Endometrial microvascular endothelial cells (primary cell): ENCODE measurements around the gene SEC62. TPM values are rescaled to one million over a fixed set of nuclear protein-coding genes. Genes with fewer than 3 reads are reported as not detected.
"Not testable (repeated sequence)": the region's sequence is repeated elsewhere in the genome, so short reads cannot be mapped to it uniquely, and the experiment has no call there.

Experiments
- in situ Hi-C: cut with HindIII; loops from 2 replicates; pipeline ENCODE4 v1.10.0; 2017; ENCODE audit warnings: low sequenced_read_pairs, low pct_unique_long_range_greater_than_20kb; ENCODE audit errors: inconsistent ontology term
- total RNA-seq: library from RNA; depleted of rRNA; stranded (reverse); fragments of >200 nt; gene quantifications from one replicate; pipeline ENCODE4 v1.2.3, GENCODE V29; 2015; ENCODE audit errors: inconsistent ontology term

The SEC62 gene
- total RNA-seq, 1 donor from 2014 or later: 24.9 TPM

DNA sequence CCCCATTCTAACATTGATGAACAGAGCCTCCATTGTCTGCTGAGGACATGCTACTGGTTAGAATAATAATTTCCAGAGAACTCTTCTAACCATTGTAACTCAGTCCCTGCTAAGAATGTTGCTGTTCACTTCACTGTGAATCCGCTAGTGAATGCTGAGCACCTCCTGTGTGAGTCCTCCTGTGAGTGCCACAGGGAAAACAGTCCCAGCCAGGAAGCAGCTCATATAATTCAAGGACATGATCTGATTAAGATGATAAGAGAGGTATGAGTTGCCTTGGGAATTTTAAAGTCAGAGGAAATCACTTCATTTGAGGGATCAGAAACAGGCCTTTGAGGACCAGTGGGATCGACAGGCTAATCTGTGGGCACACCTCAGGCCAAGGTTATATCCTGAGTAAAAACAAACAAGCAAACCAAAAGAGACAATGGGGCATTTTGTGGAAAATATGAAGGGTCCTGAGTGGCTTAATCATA, 37.3 kb downstream of the SEC62 start:
- in situ Hi-C loops: no loop called here

- in situ Hi-C loops: no loop called here
Measured at GRCh38 chr3:170007031-170007663, 40.5 kb downstream of the SEC62 start.

DNA sequence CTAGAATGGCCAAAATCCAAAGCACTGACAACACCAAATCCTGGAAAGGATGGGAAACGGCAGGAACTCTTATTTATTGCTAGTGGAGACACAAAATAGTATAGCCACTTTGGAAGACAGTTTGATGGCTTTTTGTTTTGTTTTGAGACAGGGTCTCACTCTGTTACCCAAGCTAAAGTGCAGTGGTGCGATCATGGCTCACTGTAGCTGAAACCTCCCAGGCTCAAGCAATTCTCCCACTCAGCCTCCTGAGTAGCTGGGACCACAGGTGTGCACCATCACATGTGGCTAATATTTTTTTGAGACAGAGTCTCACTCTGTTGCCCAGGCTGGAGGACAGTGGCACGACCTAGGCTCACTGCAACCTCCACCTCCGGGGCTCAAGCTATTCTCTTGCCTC, 43.9 kb downstream of the SEC62 start:
- in situ Hi-C loops: no loop called here

DNA sequence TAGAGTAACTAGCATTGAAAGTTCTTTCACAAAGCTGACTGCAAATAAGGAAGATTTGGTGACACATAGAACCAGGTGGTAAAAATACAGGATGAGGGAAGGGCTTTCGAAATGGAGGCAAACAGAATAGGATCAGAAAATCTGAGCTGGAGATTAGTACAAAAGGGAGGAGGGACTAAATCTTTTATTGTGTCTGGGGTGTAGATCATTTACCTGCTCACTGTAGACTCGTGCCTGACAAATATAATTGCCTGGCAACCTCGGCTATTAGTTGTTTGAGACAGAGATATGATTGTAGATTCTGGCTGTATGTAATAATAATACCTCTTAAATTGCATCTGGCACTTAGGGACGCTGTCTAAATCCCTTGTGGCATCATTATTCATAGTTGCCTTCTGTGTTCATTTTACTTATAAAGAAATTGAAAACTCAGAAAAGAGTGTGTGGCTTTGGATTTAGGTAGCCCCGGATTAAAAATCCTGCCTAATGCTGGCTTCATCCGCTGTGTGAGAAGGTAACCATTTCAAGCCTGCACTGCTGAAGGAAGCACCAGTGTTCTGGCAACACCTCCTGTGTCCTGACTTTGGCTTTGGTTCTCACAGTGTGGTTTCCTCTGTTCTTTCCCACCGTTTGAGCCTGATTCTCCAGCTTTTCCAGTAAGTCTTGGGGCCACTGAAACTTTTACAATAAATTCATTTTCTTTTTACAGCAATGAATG, 46.2 kb downstream of the SEC62 start:
- in situ Hi-C loops: no loop called here

DNA sequence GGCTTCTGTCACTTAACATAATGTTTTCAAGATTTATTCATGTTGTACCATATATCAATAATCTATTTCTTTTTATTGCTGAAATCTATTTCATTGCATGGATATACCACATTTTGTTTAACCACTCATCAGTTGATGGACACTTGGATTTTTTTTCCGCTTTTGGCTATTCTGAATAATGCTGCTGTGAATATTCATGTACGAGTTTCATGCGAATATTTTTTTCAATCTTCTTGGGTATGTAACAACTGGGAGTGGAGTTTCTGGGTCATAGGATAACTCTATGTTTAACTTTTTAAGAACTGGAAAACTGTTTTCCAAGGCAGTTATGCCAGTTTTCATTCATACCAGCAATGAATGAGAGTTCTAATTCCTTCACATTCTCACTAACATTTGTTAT, 49.5 kb downstream of the SEC62 start:
- in situ Hi-C loops: no loop called here

DNA sequence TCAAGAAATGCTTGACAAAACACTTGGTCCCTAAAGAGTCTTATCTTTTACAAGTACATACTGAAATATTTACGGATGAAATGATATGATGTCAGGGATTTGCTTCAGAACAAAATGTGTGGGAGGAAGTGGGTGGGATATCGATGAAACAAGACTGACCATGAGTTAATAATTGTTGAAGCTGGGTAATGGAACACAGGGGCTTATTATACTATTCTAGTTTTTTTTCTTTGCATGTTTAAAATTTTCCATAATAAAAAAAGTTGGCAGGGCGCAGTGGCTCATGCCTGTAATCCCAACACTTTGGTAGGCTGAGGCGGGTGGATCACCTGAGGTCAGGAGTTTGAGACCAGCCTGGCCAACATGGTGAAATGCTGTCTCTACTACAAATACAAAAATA, 52.7 kb downstream of the SEC62 start:
- in situ Hi-C loops: not testable (repeated sequence)

DNA sequence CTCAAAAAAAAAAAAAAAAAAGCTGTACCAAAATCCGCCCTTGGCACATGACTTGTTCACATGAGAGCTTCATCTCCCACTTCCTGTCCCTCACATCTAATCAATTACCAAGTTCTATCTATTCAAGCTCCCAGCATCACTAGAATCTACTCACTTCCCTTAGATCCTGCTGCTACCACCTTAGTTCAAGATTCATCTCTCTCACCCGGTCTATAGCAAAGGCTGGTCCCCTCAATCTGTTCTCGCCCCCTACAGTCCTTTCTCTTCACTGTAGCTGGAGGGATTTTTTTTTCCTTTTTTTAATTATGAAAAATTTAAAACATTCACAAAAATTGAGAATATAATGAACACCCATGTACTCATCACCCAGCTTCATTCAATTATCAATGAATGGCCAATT, 54.5 kb downstream of the SEC62 start:
- in situ Hi-C loops: no loop called here

- in situ Hi-C loops: no loop called here
Measured at GRCh38 chr3:170022336-170022735, 55.7 kb downstream of the SEC62 start.

- in situ Hi-C loops: no loop called here
Measured at GRCh38 chr3:170023165-170023564, 56.6 kb downstream of the SEC62 start.

DNA sequence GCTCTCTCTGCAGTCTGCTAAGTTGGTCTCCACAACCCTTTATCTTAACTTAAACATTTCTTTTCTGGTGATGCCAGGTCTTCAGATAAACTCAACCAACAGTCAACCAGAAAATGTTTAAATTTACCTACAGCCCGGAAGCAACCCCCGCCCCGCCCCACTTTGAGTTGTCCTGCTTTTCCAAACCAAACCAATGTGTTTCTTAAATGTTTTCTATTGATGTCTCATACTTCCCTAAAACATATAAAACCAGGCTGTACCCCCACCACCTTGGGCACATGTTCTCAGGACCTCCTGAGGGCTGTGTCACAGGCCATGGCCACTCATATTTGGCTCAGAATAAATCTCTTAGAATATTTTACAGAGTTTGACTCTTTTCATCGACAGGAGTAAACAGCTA, 58.0 kb downstream of the SEC62 start:
- in situ Hi-C loops: no loop called here

GRCh38 chr3:170027233-170028102, 60.9 kb downstream of the SEC62 start:
- in situ Hi-C loops: no loop called here

- in situ Hi-C loops: no loop called here
Measured at GRCh38 chr3:170033489-170033888, 66.9 kb downstream of the SEC62 start.

DNA sequence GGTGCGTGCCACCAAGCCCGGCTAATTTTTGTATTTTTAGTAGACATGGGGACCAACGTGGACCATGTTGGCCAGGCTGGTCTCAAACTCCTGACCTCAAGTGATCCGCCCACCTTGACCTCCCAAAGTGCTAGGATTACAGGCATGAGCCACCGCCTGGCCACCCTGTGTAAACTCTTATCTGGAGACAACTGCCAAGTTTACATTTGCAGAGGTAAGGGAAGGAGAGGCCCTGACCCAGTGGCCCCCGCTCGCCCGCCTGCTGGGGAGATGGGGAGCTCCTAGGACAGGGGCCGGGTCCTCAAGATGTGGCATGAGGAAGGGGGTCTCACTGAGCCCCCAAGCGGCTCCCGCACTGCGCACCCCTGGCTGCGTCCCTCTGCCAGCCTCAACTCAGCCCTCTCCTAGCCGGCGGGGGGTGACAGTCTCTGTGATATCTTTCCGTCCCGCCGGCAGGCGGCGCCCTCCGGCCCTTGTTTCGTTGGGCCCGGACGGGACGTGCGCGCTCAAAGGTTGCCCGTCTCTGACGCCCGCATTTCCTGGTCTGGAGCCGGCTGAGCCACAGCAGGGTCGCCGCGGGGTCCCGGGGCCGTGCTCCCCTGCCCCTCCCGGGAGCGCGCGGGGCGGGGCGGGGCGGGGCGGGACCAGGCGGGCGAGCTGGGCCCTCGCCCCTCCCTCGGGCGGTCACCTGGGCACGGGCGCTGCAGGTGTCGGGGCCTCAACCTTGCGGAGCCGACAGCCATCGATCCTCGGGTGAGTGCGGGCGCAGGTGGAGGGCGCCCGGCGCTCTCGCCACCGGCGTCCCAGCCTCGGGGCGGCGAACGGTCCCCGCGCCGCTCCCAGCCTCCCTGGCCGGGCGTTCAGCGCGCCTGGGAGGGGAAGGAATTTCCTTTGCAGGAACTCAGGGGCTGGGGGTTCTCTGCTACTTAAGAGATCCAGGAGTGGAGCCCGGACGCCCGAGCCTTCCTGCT, 71.1 kb downstream of the SEC62 start, which contains the start of gene GPR160:
GPR160 (plus strand) TSS at position 533 of the 971 bp plus-strand sequence. CDS start 45,978 bp downstream, outside the sequence.
- in situ Hi-C loops: no loop called here

DNA sequence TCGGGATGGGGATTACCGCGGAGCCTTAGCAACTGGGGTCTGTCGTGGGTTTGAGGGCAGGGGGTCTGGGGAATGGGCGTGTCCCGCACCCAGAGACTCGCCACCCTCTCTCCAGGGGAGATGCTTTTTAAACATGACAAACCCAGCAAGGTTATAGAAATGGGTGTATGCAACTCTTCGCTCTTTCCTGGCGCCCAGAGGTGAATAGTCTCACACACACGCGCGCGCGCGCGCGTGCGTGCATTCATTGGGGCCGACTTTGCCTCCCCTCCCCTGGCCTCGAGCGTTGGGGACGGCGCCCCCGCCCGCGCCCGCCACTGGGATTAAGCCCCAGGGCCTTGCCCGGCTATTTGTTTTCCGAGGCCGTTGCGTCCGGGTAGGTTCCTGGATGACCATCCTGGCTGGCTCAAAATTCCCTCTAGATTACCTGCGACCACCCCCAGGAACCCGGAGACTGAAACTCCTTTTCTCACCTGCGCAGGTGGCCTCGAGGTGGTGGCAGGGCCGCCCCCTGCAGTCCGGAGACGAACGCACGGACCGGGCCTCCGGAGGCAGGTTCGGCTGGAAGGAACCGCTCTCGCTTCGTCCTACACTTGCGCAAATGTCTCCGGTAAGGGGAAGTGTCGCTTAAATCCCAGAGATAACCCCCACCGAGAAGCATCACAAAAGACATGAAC, 72.0 kb downstream of the SEC62 start:
- in situ Hi-C loops: no loop called here

GRCh38 chr3:170040418-170040817, 73.8 kb downstream of the SEC62 start:
- in situ Hi-C loops: no loop called here

- in situ Hi-C loops: no loop called here
Measured at GRCh38 chr3:170043506-170043905, 76.9 kb downstream of the SEC62 start.

DNA sequence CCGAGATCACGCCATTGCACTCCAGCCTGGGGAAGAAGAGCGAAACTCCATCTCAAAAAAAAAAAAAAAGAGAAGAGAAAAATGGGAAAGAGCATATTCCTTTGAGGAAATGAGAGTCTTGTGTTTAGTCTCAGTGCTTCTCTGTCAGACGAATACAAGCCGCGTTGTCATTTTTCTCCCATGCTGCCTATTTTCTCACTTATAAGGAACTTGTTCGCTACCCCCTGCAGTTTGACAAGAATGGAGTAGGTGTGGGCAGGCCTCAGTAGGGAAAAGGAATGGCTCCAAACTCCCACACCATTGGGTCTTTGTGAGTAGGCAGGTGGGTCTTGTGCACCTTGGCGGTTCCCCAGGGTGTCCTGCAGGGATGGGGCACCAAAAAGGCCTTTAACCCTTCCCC, 77.7 kb downstream of the SEC62 start:
- in situ Hi-C loops: no loop called here

- in situ Hi-C loops: no loop called here
Measured at GRCh38 chr3:170044795-170045244, 78.2 kb downstream of the SEC62 start.
